ENCODE measurements around the gene GABRB2. TPM values are rescaled to one million over a fixed set of nuclear protein-coding genes. Genes with fewer than 3 reads are reported as not detected.

Gene GABRB2
- total RNA-seq, 1 donor from 2014 or later, result not detected

DNA sequence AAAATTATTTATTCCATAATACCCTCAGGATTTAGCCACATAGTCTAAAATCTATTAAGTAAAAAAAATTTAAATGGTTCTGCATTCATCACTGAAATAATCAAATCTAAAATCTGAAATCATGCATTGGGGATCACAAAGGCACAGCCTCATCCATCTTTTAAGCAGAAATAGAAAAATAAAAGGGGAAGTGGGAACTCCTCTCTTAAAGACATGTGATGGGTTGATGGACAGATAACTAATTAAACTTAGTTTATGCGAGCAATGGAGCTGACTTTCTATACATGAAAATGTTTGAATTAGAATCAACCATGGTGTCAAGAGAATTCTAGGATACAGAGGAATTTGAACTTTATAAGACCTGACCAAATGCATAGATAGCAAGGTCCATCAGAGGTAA is 170.5 kb downstream of the GABRB2 start:
- TF ChIP-seq, protein P1, sequence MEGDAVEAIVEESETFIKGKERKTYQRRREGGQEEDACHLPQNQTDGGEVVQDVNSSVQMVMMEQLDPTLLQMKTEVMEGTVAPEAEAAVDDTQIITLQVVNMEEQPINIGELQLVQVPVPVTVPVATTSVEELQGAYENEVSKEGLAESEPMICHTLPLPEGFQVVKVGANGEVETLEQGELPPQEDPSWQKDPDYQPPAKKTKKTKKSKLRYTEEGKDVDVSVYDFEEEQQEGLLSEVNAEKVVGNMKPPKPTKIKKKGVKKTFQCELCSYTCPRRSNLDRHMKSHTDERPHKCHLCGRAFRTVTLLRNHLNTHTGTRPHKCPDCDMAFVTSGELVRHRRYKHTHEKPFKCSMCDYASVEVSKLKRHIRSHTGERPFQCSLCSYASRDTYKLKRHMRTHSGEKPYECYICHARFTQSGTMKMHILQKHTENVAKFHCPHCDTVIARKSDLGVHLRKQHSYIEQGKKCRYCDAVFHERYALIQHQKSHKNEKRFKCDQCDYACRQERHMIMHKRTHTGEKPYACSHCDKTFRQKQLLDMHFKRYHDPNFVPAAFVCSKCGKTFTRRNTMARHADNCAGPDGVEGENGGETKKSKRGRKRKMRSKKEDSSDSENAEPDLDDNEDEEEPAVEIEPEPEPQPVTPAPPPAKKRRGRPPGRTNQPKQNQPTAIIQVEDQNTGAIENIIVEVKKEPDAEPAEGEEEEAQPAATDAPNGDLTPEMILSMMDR (IDR thresholded peaks at IDR 0.05), result no peak
- Mint-ChIP-seq H3K4me1 (ENCODE audit: low read depth) (no peaks in the 10 kb centered on the region), H3K4me3 (ENCODE audit: unreplicated experiment) (no peak overlapping the region), H3K9me3 (ENCODE audit: low read depth) (no peaks in the 10 kb centered on the region), H3K27ac (ENCODE audit: unreplicated experiment) (no peak overlapping the region), H3K27me3 (ENCODE audit: low read depth) (peaks cover 7% of the 10 kb centered on the region), H3K36me3 (ENCODE audit: low read depth) (no peaks in the 10 kb centered on the region)
- no peak for DNase-seq (ENCODE audit: low spot score)

DNA sequence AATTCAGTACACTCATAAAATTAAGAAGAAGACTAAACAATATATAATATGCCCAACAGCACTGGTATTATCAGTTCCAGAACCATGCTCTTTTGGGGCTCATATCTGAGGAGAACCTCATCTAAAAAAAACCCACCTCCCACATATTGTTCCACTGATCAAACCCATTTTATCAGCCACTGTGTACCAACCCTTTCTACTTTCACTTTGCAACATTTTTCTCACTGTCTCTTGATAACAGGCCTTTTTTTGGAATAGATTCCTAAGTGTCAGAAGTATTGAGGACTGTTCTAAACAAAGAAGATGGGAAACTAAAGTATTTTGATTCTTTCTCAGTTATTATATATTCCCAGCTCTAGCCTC is 173.2 kb downstream of the GABRB2 start:
- no peaks in the 10 kb centered on the region for H3K4me1 Mint-ChIP-seq (ENCODE audit: low read depth)
- H3K27me3 Mint-ChIP-seq (ENCODE audit: low read depth), result peaks cover 17% of the 10 kb centered on the region
- H3K4me3 Mint-ChIP-seq (ENCODE audit: unreplicated experiment), result no peak overlapping the region
- no peak overlapping the region for H3K27ac Mint-ChIP-seq (ENCODE audit: unreplicated experiment)
- TF ChIP-seq, protein P1 (IDR thresholded peaks at IDR 0.05), result no peak
- DNase-seq (ENCODE audit: low spot score), result no peak
- no peaks in the 10 kb centered on the region for H3K36me3 Mint-ChIP-seq (ENCODE audit: low read depth)
- H3K9me3 Mint-ChIP-seq (ENCODE audit: low read depth), result no peaks in the 10 kb centered on the region

DNA sequence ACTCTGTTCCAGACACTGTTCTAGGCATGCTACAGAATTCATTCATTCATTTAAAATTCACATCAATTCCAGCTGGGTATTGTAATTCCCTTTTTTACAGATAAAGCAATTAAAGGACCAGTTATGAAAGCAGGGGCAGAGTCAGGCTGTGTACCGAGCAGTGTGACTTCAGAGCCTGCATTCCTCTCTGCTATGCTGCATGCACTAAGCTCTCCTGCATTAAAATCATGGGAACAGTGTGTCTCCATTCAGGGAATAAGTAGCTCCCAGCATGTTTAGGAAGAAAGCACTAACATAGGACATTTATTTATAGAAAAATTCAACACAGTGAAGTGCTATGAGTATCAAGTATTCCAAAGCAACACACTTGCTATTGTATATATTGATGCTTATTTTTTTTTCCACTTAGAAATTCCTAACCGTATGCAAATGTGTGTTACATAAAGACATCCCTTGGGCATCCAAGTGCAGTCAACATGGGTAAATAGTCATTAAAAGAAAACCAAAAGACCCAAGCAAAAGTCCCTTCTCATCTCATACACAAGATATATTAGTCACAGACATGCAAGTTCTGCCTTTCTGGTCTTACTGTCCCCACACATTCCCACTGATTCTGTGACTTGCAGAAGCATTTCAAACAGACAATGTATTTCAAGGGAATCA is 173.7 kb downstream of the GABRB2 start:
- Mint-ChIP-seq H3K27ac (ENCODE audit: unreplicated experiment) (no peak overlapping the region), H3K27me3 (ENCODE audit: low read depth) (peaks cover 17% of the 10 kb centered on the region), H3K9me3 (ENCODE audit: low read depth) (no peaks in the 10 kb centered on the region), H3K36me3 (ENCODE audit: low read depth) (no peaks in the 10 kb centered on the region), H3K4me3 (ENCODE audit: unreplicated experiment) (no peak overlapping the region), H3K4me1 (ENCODE audit: low read depth) (no peaks in the 10 kb centered on the region)
- no peak for DNase-seq (ENCODE audit: low spot score)
- TF ChIP-seq, protein P1 (IDR thresholded peaks at IDR 0.05), result no peak

DNA sequence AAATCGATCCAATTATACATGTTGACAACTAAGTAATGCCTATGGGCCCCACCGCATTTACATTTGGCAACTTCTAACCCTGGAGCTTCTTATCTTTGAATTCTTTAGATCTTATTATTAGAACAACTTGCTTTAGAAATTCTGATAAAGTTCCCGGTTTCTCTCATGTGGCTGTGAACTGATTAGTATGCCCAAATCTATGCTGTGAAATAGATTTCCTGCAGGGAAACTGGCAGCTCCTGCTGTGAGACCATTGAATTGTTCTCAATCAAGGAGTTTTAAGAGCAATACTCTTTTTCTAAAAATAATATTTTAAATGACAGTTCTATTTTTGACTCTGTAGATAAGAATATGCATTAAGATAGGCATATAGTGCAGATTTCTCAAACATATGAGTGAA is 177.5 kb downstream of the GABRB2 start:
- Mint-ChIP-seq H3K4me1 (ENCODE audit: low read depth) (no peaks in the 10 kb centered on the region), H3K27me3 (ENCODE audit: low read depth) (peaks cover 14% of the 10 kb centered on the region), H3K27ac (ENCODE audit: unreplicated experiment) (no peak overlapping the region), H3K4me3 (ENCODE audit: unreplicated experiment) (no peak overlapping the region), H3K36me3 (ENCODE audit: low read depth) (no peaks in the 10 kb centered on the region), H3K9me3 (ENCODE audit: low read depth) (no peaks in the 10 kb centered on the region)
- DNase-seq (ENCODE audit: low spot score), result no peak
- TF ChIP-seq, protein P1 (IDR thresholded peaks at IDR 0.05), result no peak

DNA sequence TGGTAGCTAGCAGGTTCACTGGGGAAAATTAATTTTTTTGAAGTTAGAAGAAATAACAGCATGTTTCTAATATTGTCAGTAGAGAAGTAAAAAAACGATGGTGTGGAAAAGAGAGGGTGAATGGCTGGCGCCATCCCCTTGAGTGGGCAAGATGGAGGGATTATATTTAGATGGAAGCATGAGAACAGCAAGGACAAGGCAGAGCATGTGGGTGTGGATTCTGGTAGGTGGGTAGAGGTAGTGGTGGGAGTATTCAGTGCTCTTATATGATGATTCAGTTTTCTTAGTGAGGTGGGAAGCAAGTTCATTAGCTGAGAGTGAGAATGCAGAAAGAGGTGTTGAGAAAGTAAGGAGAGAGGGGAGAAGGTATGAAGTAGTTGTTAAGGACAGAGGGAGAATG is 188.1 kb downstream of the GABRB2 start:
- no peak overlapping the region for H3K27ac Mint-ChIP-seq (ENCODE audit: unreplicated experiment)
- TF ChIP-seq, protein P1 (IDR thresholded peaks at IDR 0.05), result no peak
- H3K4me1 Mint-ChIP-seq (ENCODE audit: low read depth), result no peaks in the 10 kb centered on the region
- no peaks in the 10 kb centered on the region for H3K36me3 Mint-ChIP-seq (ENCODE audit: low read depth)
- no peak for DNase-seq (ENCODE audit: low spot score)
- no peaks in the 10 kb centered on the region for H3K9me3 Mint-ChIP-seq (ENCODE audit: low read depth)
- no peaks in the 10 kb centered on the region for H3K27me3 Mint-ChIP-seq (ENCODE audit: low read depth)
- no peak overlapping the region for H3K4me3 Mint-ChIP-seq (ENCODE audit: unreplicated experiment)

Data from chondrocyte (in vitro differentiated cells).